Keratinocyte (primary cell): ENCODE data around the gene CDC42SE2. TPM values are rescaled to one million over a fixed set of nuclear protein-coding genes. Genes with fewer than 3 reads are reported as not detected.

Experiments
- DNase-seq: peaks from one replicate; pipeline ENCODE4 v3.0.0-alpha.2; 2011; ENCODE audit warnings: low read depth, missing footprints, low spot score
- FAIRE-seq: peaks from 2 replicates; lab custom pipeline; 2011; peaks lifted over from hg19 to GRCh38; lab: Jason Lieb, UNC
- H2AFZ ChIP-seq: 2 replicates; pipeline ENCODE4 v1.6.0; 2012; ENCODE audit warnings: low read length, control low read depth, inconsistent platforms; ENCODE audit not compliant: control insufficient read depth
- H3K27ac ChIP-seq: 2 replicates; pipeline ENCODE4 v1.5.1; 2011; ENCODE audit warnings: low read length; ENCODE audit not compliant: control insufficient read depth, insufficient read depth
- H3K27me3 ChIP-seq: 3 replicates; pipeline ENCODE4 v1.6.0; 2011; ENCODE audit warnings: low read length; ENCODE audit not compliant: control insufficient read depth, insufficient read depth; ENCODE audit errors: extremely low read depth
- H3K36me3 ChIP-seq, 2 experiments: 2 replicates in 1 of 2; 3 replicates in 1 of 2; pipeline ENCODE4 v1.5.1; 2011; ENCODE audit warnings: low read length in 2 of 2, mild to moderate bottlenecking in 1 of 2; ENCODE audit not compliant: control insufficient read depth in 2 of 2, insufficient read depth in 2 of 2; ENCODE audit errors: extremely low read depth in 1 of 2
- H3K4me1 ChIP-seq: 3 replicates; pipeline ENCODE4 v1.5.1; 2011; ENCODE audit warnings: low read length; ENCODE audit not compliant: control insufficient read depth, insufficient read depth; ENCODE audit errors: extremely low read depth
- H3K4me2 ChIP-seq: 3 replicates; pipeline ENCODE4 v1.6.0; 2011; ENCODE audit warnings: low read depth, low read length; ENCODE audit not compliant: control insufficient read depth, insufficient read depth; ENCODE audit errors: extremely low read depth
- H3K4me3 ChIP-seq, 3 experiments: fragments of 200-600 bp in 1 of 3; sonication (generic) in 1 of 3; 2 replicates in 2 of 3; 3 replicates in 1 of 3; pipeline ENCODE4 v1.5.1; 2011 to 2016; ENCODE audit warnings: low read length in 3 of 3, mild to moderate bottlenecking in 3 of 3, control low read depth in 2 of 3, inconsistent platforms in 1 of 3, low read depth in 1 of 3, mixed read lengths in 1 of 3, mixed run types in 1 of 3, moderate library complexity in 1 of 3; ENCODE audit not compliant: control insufficient read depth in 2 of 3, insufficient read depth in 2 of 3; ENCODE audit errors: extremely low read depth in 1 of 3
- H3K79me2 ChIP-seq: 2 replicates; pipeline ENCODE4 v1.6.0; 2012; ENCODE audit warnings: low read length; ENCODE audit not compliant: control insufficient read depth, insufficient read depth
- H3K9ac ChIP-seq: 3 replicates; pipeline ENCODE4 v1.6.0; 2011; ENCODE audit warnings: low read length; ENCODE audit not compliant: control insufficient read depth, insufficient read depth; ENCODE audit errors: extremely low read depth
- H3K9me1 ChIP-seq: 3 replicates; pipeline ENCODE4 v1.6.0; 2011; ENCODE audit warnings: low read length; ENCODE audit not compliant: control insufficient read depth, insufficient read depth; ENCODE audit errors: extremely low read depth
- H3K9me3 ChIP-seq: 2 replicates; pipeline ENCODE4 v1.5.1; 2012; ENCODE audit warnings: low read depth, low read length; ENCODE audit not compliant: control insufficient read depth
- H4K20me1 ChIP-seq: 3 replicates; pipeline ENCODE4 v1.6.0; 2011; ENCODE audit warnings: low read length; ENCODE audit not compliant: control insufficient read depth, insufficient read depth; ENCODE audit errors: extremely low read depth
- CTCF ChIP-seq, 3 experiments: IDR thresholded peaks in 1 of 3; conservative IDR thresholded peaks in 1 of 3; optimal IDR thresholded peaks in 1 of 3; 2 replicates in 2 of 3; 3 replicates in 1 of 3; pipeline versions ENCODE3 to v1.5.1; 2011; ENCODE audit warnings: low read length in 3 of 3, mild to moderate bottlenecking in 3 of 3, moderate library complexity in 2 of 3, control low read depth in 1 of 3, inconsistent platforms in 1 of 3; ENCODE audit not compliant: insufficient read depth in 2 of 3; ENCODE audit errors: extremely low read depth in 1 of 3
- EZH2 ChIP-seq: IDR thresholded peaks from one replicate; pipeline ENCODE4 v1.6.1; 2012; ENCODE audit warnings: inconsistent platforms, mild to moderate bottlenecking, low read length, moderate library complexity
- dilution Hi-C: fragments of 300-500 bp; cut with MboI; formaldehyde crosslinking; loops from one replicate; pipeline ENCODE4 v1.7.0; 2020; ENCODE audit warnings: low sequenced_read_pairs; ENCODE audit not compliant: extremely low pct_ligation_motif_present
- polyA plus RNA-seq, 5 experiments: library from polyadenylated mRNA; depleted of rRNA in 3 of 5; stranded (reverse) in 3 of 5; stranded (forward) in 1 of 5; unstranded in 1 of 5; fragments of >200 nt; gene quantifications; 1 replicate in 1 of 5; 2 replicates in 3 of 5; 3 replicates in 1 of 5; pipeline versions ENCODE4 v1.2.1 to v1.2.3, GENCODE V29; 2011 to 2012; ENCODE audit warnings: missing spikeins in 2 of 5, low read depth in 1 of 5, low replicate concordance in 1 of 5

Gene CDC42SE2
- polyA plus RNA-seq, 1 donor (not counting 4 experiments of a cell fraction or from before 2014, with no cell fraction given): 32.5 TPM

GRCh38 chr5:131430794-131431193 is 166.9 kb downstream of the CDC42SE2 start:
- dilution Hi-C loops: no loop called here
- Histone ChIP-seq H2AFZ (no peak overlapping the region), H3K4me3 (no peak overlapping the region), H3K36me3 (peaks cover 11 to 12% of the 10 kb centered on the region in 2 experiments), H3K9me1 (no peaks in the 10 kb centered on the region), H3K79me2 (no peaks in the 10 kb centered on the region), H3K9me3 (no peaks in the 10 kb centered on the region), H4K20me1 (no peaks in the 10 kb centered on the region), H3K4me2 (no peak overlapping the region), H3K9ac (no peak overlapping the region), H3K27ac (no peak overlapping the region), H3K27me3 (no peaks in the 10 kb centered on the region), H3K4me1 (no peaks in the 10 kb centered on the region)
- FAIRE-seq (no peak), DNase-seq (no peak)
- TF ChIP-seq EZH2: no peak
- no peak for TF ChIP-seq CTCF (optimal IDR thresholded peaks at IDR 0.05 in 1 of 3, IDR thresholded peaks at IDR 0.05 in 1 of 3, conservative IDR thresholded peaks at IDR 0.05 in 1 of 3; ENCODE audit: extremely low read depth in 1 of 3, insufficient read depth in 2 of 3, low read length in 3 of 3)

- no peaks in the 10 kb centered on the region for H3K27me3 ChIP-seq
- H2AFZ ChIP-seq: no peak overlapping the region
- H3K79me2 ChIP-seq: no peaks in the 10 kb centered on the region
- H3K9me3 ChIP-seq: no peaks in the 10 kb centered on the region
- no peak overlapping the region for H3K4me2 ChIP-seq
- no peak overlapping the region for H3K4me3 ChIP-seq
- no peaks in the 10 kb centered on the region for H3K9me1 ChIP-seq
- H4K20me1 ChIP-seq: no peaks in the 10 kb centered on the region
- no peaks in the 10 kb centered on the region for H3K4me1 ChIP-seq
- H3K36me3 ChIP-seq: peaks cover 9 to 12% of the 10 kb centered on the region in 2 experiments
- TF ChIP-seq CTCF (optimal IDR thresholded peaks at IDR 0.05 in 1 of 3, IDR thresholded peaks at IDR 0.05 in 1 of 3, conservative IDR thresholded peaks at IDR 0.05 in 1 of 3; ENCODE audit: extremely low read depth in 1 of 3, insufficient read depth in 2 of 3, low read length in 3 of 3): no peak
- no peak for TF ChIP-seq EZH2
- H3K27ac ChIP-seq: no peak overlapping the region
- dilution Hi-C loops: no loop called here
- FAIRE-seq (no peak), DNase-seq (no peak)
- H3K9ac ChIP-seq: no peak overlapping the region
Measured at GRCh38 chr5:131431794-131432193, 167.9 kb downstream of the CDC42SE2 start.
